ENCODE results near the gene OR4C45. TPM values are rescaled to one million over a fixed set of nuclear protein-coding genes. Genes with fewer than 3 reads are reported as not detected.
"Not testable (repeated sequence)": the region's sequence is repeated elsewhere in the genome, so short reads cannot be mapped to it uniquely, and the experiment has no call there.

The OR4C45 gene
- total RNA-seq, 1 experiment from 2014 or later = not detected

GRCh38 chr11:50044647-50045046 lies 12.0 kb downstream of the OR4C45 start:
- no peak overlapping the region for H3K4me3 ChIP-seq (ENCODE audit: low read depth in 2 of 2, low read length in 2 of 2)
- H3K27ac ChIP-seq (ENCODE audit: low read length) = no peak overlapping the region
- ChIA-PET CTCF (no interaction called here), POLR2A (no interaction called here)
- in situ Hi-C loops (cut with HindIII; ENCODE audit: low pct_unique_long_range_greater_than_20kb, low sequenced_read_pairs) = no loop called here
- intact Hi-C loops (cut with micrococcal nuclease; ENCODE audit: unreplicated experiment) = no loop called here
- no peaks in the 10 kb centered on the region for H3K27me3 ChIP-seq (ENCODE audit: control insufficient read depth, insufficient read depth, low read length)
- no peak for ATAC-seq
- BruUV-seq (replicated peaks) = no TSS peak
- H3K9me3 ChIP-seq (ENCODE audit: control insufficient read depth, insufficient read depth, low read depth, low read length) = no peaks in the 10 kb centered on the region
- no peak for TF ChIP-seq TCF7L2 (IDR thresholded peaks at IDR 0.05; ENCODE audit: low read depth, low read length)
- no peak for TF ChIP-seq CTCF (IDR thresholded peaks at IDR 0.05)
- no peak for TF ChIP-seq SIN3A (IDR thresholded peaks at IDR 0.05; ENCODE audit: borderline replicate concordance, insufficient read depth, low read depth, low read length)
- TF ChIP-seq REST (IDR thresholded peaks at IDR 0.05; ENCODE audit: insufficient read depth in 1 of 2, low read depth in 2 of 2, low read length in 1 of 2) = no peak
- TF ChIP-seq POLR2AphosphoS5 (IDR thresholded peaks at IDR 0.05; ENCODE audit: low read depth, low read length) = no peak
- no peak for DNase-seq (ENCODE audit: low read depth, low spot score)
- H3K36me3 ChIP-seq (ENCODE audit: control insufficient read depth, insufficient read depth, low read length) = no peaks in the 10 kb centered on the region
- no peaks in the 10 kb centered on the region for H3K4me1 ChIP-seq (ENCODE audit: control insufficient read depth, insufficient read depth, low read length)

- H3K27me3 ChIP-seq (ENCODE audit: control insufficient read depth, insufficient read depth, low read length); DNase-seq (ENCODE audit: low read depth, low spot score); ATAC-seq; BruUV-seq (replicated peaks); POLR2A ChIA-PET; H3K9me3 ChIP-seq (ENCODE audit: control insufficient read depth, insufficient read depth, low read depth, low read length); H3K36me3 ChIP-seq (ENCODE audit: control insufficient read depth, insufficient read depth, low read length); CTCF ChIA-PET; intact Hi-C loops (cut with micrococcal nuclease; ENCODE audit: unreplicated experiment); H3K4me1 ChIP-seq (ENCODE audit: control insufficient read depth, insufficient read depth, low read length); in situ Hi-C loops (cut with HindIII; ENCODE audit: low pct_unique_long_range_greater_than_20kb, low sequenced_read_pairs); H3K27ac ChIP-seq (ENCODE audit: low read length); H3K4me3 ChIP-seq (ENCODE audit: low read depth in 2 of 2, low read length in 2 of 2): not testable (repeated sequence)
These were observed 30.4 kb downstream of the OR4C45 start for GRCh38 chr11:50063056-50063455.

DNA sequence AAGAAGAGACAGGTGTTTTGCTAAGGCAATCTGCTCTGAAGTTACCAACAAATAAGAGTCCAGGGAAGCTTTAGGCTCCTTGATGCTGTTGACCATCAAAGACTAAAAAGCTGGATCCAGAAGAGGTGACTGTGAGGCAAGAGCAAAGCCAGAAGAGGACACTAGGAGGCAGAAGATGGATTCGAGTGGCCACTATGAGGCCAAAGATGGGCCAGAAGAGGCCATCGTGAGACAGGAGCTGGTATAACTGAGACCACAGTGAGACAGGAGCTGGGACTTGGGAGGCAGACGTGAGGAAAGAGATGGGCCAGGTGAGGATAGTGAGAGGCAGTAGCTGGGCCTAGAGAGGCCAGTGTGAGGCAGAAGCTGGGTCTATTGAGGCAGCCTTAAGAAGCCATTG lies 37.7 kb downstream of the OR4C45 start:
- TF ChIP-seq POLR2AphosphoS5 (IDR thresholded peaks at IDR 0.05; ENCODE audit: low read depth, low read length) (no peak), CTCF (IDR thresholded peaks at IDR 0.05) (no peak), REST (IDR thresholded peaks at IDR 0.05; ENCODE audit: insufficient read depth in 1 of 2, low read depth in 2 of 2, low read length in 1 of 2) (no peak), TCF7L2 (IDR thresholded peaks at IDR 0.05; ENCODE audit: low read depth, low read length) (no peak), SIN3A (IDR thresholded peaks at IDR 0.05; ENCODE audit: borderline replicate concordance, insufficient read depth, low read depth, low read length) (no peak)
- in situ Hi-C loops (cut with HindIII; ENCODE audit: low pct_unique_long_range_greater_than_20kb, low sequenced_read_pairs) = no loop called here
- no peak for DNase-seq (ENCODE audit: low read depth, low spot score)
- Histone ChIP-seq H3K27ac (ENCODE audit: low read length) (no peak overlapping the region), H3K9me3 (ENCODE audit: control insufficient read depth, insufficient read depth, low read depth, low read length) (no peaks in the 10 kb centered on the region), H3K4me3 (ENCODE audit: low read depth in 2 of 2, low read length in 2 of 2) (no peak overlapping the region), H3K4me1 (ENCODE audit: control insufficient read depth, insufficient read depth, low read length) (no peaks in the 10 kb centered on the region), H3K27me3 (ENCODE audit: control insufficient read depth, insufficient read depth, low read length) (no peaks in the 10 kb centered on the region), H3K36me3 (ENCODE audit: control insufficient read depth, insufficient read depth, low read length) (no peaks in the 10 kb centered on the region)
- ChIA-PET POLR2A (no interaction called here), CTCF (no interaction called here)
- no peak for ATAC-seq
- intact Hi-C loops (cut with micrococcal nuclease; ENCODE audit: unreplicated experiment) = no loop called here
- BruUV-seq (replicated peaks) = no TSS peak

Data from Panc1 (cell line).